WTC11 (cell line): ENCODE data around the gene BCORL1. TPM values are rescaled to one million over a fixed set of nuclear protein-coding genes. Genes with fewer than 3 reads are reported as not detected.

Experiments
- ATAC-seq: fragments of 200-7000 bp; cut with Tn5 transposase; 2 replicates; pipeline ENCODE4 v1.10.0; 2021; ENCODE audit warnings: mild to moderate bottlenecking, moderate library complexity
- Bru-seq: library from RNA; stranded (reverse); fragments of 400-500 nt; gene quantifications from one replicate; lab custom pipeline; 2021; lab: Mats Ljungman, UMichigan
- CTCF ChIA-PET: fragments of 300-600 bp; sonication (Branson Sonifier 250); formaldehyde crosslinking; loops from one replicate; lab custom pipeline; 2021; ENCODE audit warnings: antibody characterized with exemption; lab: Charles Lee
- POLR2A ChIA-PET: fragments of 350-600 bp; sonication (Branson Sonifier 250); formaldehyde crosslinking; loops from one replicate; lab custom pipeline; 2021; ENCODE audit warnings: antibody characterized with exemption; lab: Charles Lee
- DNase-seq: peaks from one replicate; pipeline ENCODE4 v3.0.0; 2021; ENCODE audit warnings: low spot score
- H3K27ac Mint-ChIP-seq: 2 replicates; pipeline ENCODE4 v1.8.0; 2021; ENCODE audit warnings: mixed read lengths
- H3K27me3 Mint-ChIP-seq: 2 replicates; pipeline ENCODE4 v1.8.0; 2021; ENCODE audit warnings: low read depth, mild to moderate bottlenecking, moderate library complexity, mixed read lengths
- H3K36me3 Mint-ChIP-seq: 2 replicates; pipeline ENCODE4 v1.8.0; 2021; ENCODE audit warnings: mixed read lengths
- H3K4me1 Mint-ChIP-seq: 2 replicates; pipeline ENCODE4 v1.8.0; 2022; ENCODE audit warnings: mixed read lengths
- H3K4me3 Mint-ChIP-seq: 2 replicates; pipeline ENCODE4 v1.8.0; 2021; ENCODE audit warnings: mild to moderate bottlenecking, moderate library complexity, mixed read lengths
- H3K9me3 Mint-ChIP-seq: 2 replicates; pipeline ENCODE4 v1.8.0; 2021; ENCODE audit warnings: mixed read lengths
- CREB1 ChIP-seq: sonication (generic); formaldehyde crosslinking; IDR thresholded peaks from 2 replicates; pipeline ENCODE4 v1.8.0; 2023; ENCODE audit warnings: mild to moderate bottlenecking, missing genetic modification reagents
- CREM ChIP-seq: sonication (generic); formaldehyde crosslinking; IDR thresholded peaks from 2 replicates; pipeline ENCODE4 v1.8.1; 2022; ENCODE audit warnings: mild to moderate bottlenecking, missing genetic modification reagents, moderate library complexity
- E2F5 ChIP-seq: sonication (generic); formaldehyde crosslinking; IDR thresholded peaks from 2 replicates; pipeline ENCODE4 v1.8.1; 2022; ENCODE audit warnings: mild to moderate bottlenecking, moderate library complexity, missing genetic modification reagents
- GTF2I ChIP-seq: fragments of 250-450 bp; sonication (Bioruptor Pico); conservative IDR thresholded peaks from 2 replicates; pipeline ENCODE4 v1.4.0; 2021; ENCODE audit warnings: mild to moderate bottlenecking
- IRF2 ChIP-seq: sonication (generic); formaldehyde crosslinking; IDR thresholded peaks from 2 replicates; pipeline ENCODE4 v1.8.0; 2022; ENCODE audit warnings: low read depth, missing genetic modification reagents, borderline replicate concordance
- KAT7 ChIP-seq: sonication (generic); formaldehyde crosslinking; IDR thresholded peaks from 2 replicates; pipeline ENCODE4 v1.8.1; 2023; ENCODE audit warnings: missing genetic modification reagents, mild to moderate bottlenecking, borderline replicate concordance
- RELA ChIP-seq: sonication (generic); formaldehyde crosslinking; IDR thresholded peaks from 2 replicates; pipeline ENCODE4 v1.8.1; 2022; ENCODE audit warnings: missing genetic modification reagents, mild to moderate bottlenecking, borderline replicate concordance
- SMAD3 ChIP-seq: sonication (generic); formaldehyde crosslinking; IDR thresholded peaks from 2 replicates; pipeline ENCODE4 v1.8.0; 2022; ENCODE audit warnings: missing genetic modification reagents, mild to moderate bottlenecking, borderline replicate concordance
- TCF7 ChIP-seq: sonication (generic); formaldehyde crosslinking; IDR thresholded peaks from 2 replicates; pipeline ENCODE4 v1.8.0; 2022; ENCODE audit warnings: mild to moderate bottlenecking, low read depth, missing genetic modification reagents, moderate library complexity
- ZNF121 ChIP-seq: sonication (generic); formaldehyde crosslinking; IDR thresholded peaks from 2 replicates; pipeline ENCODE4 v1.8.0; 2023; ENCODE audit warnings: missing genetic modification reagents
- ZNF317 ChIP-seq: sonication (generic); formaldehyde crosslinking; IDR thresholded peaks from 2 replicates; pipeline ENCODE4 v1.8.1; 2023; ENCODE audit warnings: low read depth, mild to moderate bottlenecking, moderate library complexity, missing genetic modification reagents, borderline replicate concordance
- ZNF532 ChIP-seq: fragments of 250-450 bp; sonication (Bioruptor Pico); IDR thresholded peaks from 2 replicates; pipeline ENCODE4 v1.9.0; 2021; ENCODE audit warnings: mild to moderate bottlenecking, borderline replicate concordance
- long read RNA-seq, 3 experiments: library from RNA in 1 of 3; library from capped mRNA in 1 of 3; library from polyadenylated mRNA in 1 of 3; unstranded in 2 of 3; stranded (forward) in 1 of 3; transcript quantifications; one replicate each; pipeline ENCODE4 v2.0.0, GENCODE V29; 2021
- total RNA-seq: library from RNA; stranded (reverse); gene quantifications from 3 replicates; pipeline ENCODE4 v1.2.3, GENCODE V29; 2021
- TF ChIP-seq, protein P1 (sequence below): sonication (generic); formaldehyde crosslinking; conservative IDR thresholded peaks from 2 replicates; pipeline ENCODE4 v1.8.1; 2023; ENCODE audit warnings: mild to moderate bottlenecking, low read depth, missing genetic modification reagents, moderate library complexity
- TF ChIP-seq, protein P2 (sequence below): fragments of 250-450 bp; sonication (Bioruptor Pico); IDR thresholded peaks from 2 replicates; pipeline ENCODE4 v1.9.0; 2021; ENCODE audit warnings: mild to moderate bottlenecking
- TF ChIP-seq, protein P3 (sequence below): sonication (generic); formaldehyde crosslinking; IDR thresholded peaks from 2 replicates; pipeline ENCODE4 v1.8.1; 2023; ENCODE audit warnings: mild to moderate bottlenecking, missing genetic modification reagents, borderline replicate concordance

BCORL1 gene
- total RNA-seq: 9.3 to 12.0 TPM (median 9.6 TPM) in 3 replicates
- percentile 40 among the genes with signal in this experiment for Bru-seq, nascent RNA
- long read RNA-seq, experiment 1, full-length matches to known transcripts: 1 of 8 reads
- long read RNA-seq, experiment 1, partial matches to known transcripts: 4 of 8 reads
- long read RNA-seq, experiment 1, other reads (novel, unspliced or antisense): 3 of 8 reads
- long read RNA-seq, experiment 2, partial matches to known transcripts: 5 of 10 reads
- long read RNA-seq, experiment 2, other reads (novel, unspliced or antisense): 5 of 10 reads
- long read RNA-seq, experiment 3: 0 reads

- POLR2A ChIA-PET: interaction anchor here (0.7 kb wide), 1 partner anchor 25 kb away, joined by 13 read pairs; no protein-coding TSS in a partner anchor
- Mint-ChIP-seq H3K4me1 (peaks cover 12% of the 10 kb centered on the region), H3K36me3 (no peaks in the 10 kb centered on the region)
- DNase-seq: peak; percentile 83
- TF ChIP-seq ZNF121 (CRISPR knock-in tag): no peak
- TF ChIP-seq CREB1 (CRISPR knock-in tag): no peak
- no peak for TF ChIP-seq CREM
- TF ChIP-seq KAT7 (CRISPR knock-in tag): no peak
- TF ChIP-seq ZNF317 (CRISPR knock-in tag): no peak
- TF ChIP-seq E2F5 (CRISPR knock-in tag): no peak
- no peak for TF ChIP-seq TCF7 (CRISPR knock-in tag)
- TF ChIP-seq IRF2 (CRISPR knock-in tag): no peak
- no peak for TF ChIP-seq GTF2I
- no peak for TF ChIP-seq SMAD3
- TF ChIP-seq, protein P1, sequence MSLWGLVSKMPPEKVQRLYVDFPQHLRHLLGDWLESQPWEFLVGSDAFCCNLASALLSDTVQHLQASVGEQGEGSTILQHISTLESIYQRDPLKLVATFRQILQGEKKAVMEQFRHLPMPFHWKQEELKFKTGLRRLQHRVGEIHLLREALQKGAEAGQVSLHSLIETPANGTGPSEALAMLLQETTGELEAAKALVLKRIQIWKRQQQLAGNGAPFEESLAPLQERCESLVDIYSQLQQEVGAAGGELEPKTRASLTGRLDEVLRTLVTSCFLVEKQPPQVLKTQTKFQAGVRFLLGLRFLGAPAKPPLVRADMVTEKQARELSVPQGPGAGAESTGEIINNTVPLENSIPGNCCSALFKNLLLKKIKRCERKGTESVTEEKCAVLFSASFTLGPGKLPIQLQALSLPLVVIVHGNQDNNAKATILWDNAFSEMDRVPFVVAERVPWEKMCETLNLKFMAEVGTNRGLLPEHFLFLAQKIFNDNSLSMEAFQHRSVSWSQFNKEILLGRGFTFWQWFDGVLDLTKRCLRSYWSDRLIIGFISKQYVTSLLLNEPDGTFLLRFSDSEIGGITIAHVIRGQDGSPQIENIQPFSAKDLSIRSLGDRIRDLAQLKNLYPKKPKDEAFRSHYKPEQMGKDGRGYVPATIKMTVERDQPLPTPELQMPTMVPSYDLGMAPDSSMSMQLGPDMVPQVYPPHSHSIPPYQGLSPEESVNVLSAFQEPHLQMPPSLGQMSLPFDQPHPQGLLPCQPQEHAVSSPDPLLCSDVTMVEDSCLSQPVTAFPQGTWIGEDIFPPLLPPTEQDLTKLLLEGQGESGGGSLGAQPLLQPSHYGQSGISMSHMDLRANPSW: no peak
- TF ChIP-seq ZNF532 (CRISPR knock-in tag): no peak
- TF ChIP-seq, protein P2, sequence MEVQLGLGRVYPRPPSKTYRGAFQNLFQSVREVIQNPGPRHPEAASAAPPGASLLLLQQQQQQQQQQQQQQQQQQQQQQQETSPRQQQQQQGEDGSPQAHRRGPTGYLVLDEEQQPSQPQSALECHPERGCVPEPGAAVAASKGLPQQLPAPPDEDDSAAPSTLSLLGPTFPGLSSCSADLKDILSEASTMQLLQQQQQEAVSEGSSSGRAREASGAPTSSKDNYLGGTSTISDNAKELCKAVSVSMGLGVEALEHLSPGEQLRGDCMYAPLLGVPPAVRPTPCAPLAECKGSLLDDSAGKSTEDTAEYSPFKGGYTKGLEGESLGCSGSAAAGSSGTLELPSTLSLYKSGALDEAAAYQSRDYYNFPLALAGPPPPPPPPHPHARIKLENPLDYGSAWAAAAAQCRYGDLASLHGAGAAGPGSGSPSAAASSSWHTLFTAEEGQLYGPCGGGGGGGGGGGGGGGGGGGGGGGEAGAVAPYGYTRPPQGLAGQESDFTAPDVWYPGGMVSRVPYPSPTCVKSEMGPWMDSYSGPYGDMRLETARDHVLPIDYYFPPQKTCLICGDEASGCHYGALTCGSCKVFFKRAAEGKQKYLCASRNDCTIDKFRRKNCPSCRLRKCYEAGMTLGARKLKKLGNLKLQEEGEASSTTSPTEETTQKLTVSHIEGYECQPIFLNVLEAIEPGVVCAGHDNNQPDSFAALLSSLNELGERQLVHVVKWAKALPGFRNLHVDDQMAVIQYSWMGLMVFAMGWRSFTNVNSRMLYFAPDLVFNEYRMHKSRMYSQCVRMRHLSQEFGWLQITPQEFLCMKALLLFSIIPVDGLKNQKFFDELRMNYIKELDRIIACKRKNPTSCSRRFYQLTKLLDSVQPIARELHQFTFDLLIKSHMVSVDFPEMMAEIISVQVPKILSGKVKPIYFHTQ: no peak
- TF ChIP-seq RELA (CRISPR knock-in tag): no peak
- TF ChIP-seq, protein P3, sequence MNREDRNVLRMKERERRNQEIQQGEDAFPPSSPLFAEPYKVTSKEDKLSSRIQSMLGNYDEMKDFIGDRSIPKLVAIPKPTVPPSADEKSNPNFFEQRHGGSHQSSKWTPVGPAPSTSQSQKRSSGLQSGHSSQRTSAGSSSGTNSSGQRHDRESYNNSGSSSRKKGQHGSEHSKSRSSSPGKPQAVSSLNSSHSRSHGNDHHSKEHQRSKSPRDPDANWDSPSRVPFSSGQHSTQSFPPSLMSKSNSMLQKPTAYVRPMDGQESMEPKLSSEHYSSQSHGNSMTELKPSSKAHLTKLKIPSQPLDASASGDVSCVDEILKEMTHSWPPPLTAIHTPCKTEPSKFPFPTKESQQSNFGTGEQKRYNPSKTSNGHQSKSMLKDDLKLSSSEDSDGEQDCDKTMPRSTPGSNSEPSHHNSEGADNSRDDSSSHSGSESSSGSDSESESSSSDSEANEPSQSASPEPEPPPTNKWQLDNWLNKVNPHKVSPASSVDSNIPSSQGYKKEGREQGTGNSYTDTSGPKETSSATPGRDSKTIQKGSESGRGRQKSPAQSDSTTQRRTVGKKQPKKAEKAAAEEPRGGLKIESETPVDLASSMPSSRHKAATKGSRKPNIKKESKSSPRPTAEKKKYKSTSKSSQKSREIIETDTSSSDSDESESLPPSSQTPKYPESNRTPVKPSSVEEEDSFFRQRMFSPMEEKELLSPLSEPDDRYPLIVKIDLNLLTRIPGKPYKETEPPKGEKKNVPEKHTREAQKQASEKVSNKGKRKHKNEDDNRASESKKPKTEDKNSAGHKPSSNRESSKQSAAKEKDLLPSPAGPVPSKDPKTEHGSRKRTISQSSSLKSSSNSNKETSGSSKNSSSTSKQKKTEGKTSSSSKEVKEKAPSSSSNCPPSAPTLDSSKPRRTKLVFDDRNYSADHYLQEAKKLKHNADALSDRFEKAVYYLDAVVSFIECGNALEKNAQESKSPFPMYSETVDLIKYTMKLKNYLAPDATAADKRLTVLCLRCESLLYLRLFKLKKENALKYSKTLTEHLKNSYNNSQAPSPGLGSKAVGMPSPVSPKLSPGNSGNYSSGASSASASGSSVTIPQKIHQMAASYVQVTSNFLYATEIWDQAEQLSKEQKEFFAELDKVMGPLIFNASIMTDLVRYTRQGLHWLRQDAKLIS (CRISPR knock-in tag): no peak
- TF ChIP-seq, all 79 proteins: peak for 0
- no peaks in the 10 kb centered on the region for H3K9me3 Mint-ChIP-seq
- CTCF ChIA-PET: interaction anchor here (0.7 to 1.0 kb wide), 2 partner anchors 78 to 188 kb away, joined by 5 to 7 read pairs; no protein-coding TSS in a partner anchor
- peaks cover 62% of the 10 kb centered on the region for H3K27me3 Mint-ChIP-seq
- no peak within 1 kb of the TSS; the same call in 1 of the 2 replicates for H3K4me3 Mint-ChIP-seq
- ATAC-seq: peak; percentile 73
- no peak within 1 kb of the TSS for H3K27ac Mint-ChIP-seq
Observed at GRCh38 chrX:129982300-129983251, at the start of gene BCORL1. BCORL1 (plus strand) TSS chrX:129982635; CDS start chrX:130005232, 22,597 bp downstream.
